ENCODE measurements around the gene RTN4RL1. TPM values are rescaled to one million over a fixed set of nuclear protein-coding genes. Genes with fewer than 3 reads are reported as not detected.

The RTN4RL1 gene
- total and polyA plus RNA-seq, 2 of the 13 experiments (the other 11 are each of a cell fraction or from before 2014, with no cell fraction given) = 0.01 TPM; not detected in 1

DNA sequence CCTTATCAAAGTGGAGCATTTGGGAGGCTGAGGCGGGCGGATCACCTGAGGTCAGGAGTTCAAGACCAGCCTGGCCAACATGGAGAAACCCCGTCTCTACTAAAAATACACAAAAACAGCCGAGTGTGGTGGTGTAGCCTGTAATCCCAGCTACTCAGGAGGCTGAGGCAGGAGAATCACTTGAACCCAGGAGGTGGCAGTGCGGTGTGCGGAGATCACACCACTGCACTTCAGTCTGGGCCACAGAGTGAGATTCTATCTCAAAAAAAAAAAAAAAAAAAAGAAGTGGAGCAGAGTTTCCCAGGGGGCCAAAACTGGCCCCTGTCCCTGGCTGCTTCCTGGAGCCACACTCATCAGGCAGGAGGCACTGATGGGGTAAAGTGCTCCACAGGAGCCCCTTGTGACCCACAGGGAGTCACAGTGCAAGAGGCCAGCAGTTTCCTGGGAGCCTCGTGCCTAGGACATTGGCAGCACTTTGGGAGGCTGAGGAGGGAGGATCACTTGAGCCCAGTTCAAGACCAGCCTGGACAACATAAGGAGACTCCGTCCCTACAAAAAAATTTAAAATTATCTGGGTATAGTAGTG, 44.4 kb downstream of the RTN4RL1 start:
- DNase-seq (ENCODE audit: low spot score) = no peak
- no peak for TF ChIP-seq ZNF768 (CRISPR knock-in tag; IDR thresholded peaks at IDR 0.05)
- no peak for TF ChIP-seq ZMYM2 (CRISPR knock-in tag; IDR thresholded peaks at IDR 0.05)
- no peak for TF ChIP-seq CBX5 (CRISPR knock-in tag; IDR thresholded peaks at IDR 0.05; ENCODE audit: borderline replicate concordance)
- no peak for TF ChIP-seq ZIK1 (CRISPR knock-in tag; IDR thresholded peaks at IDR 0.05; ENCODE audit: borderline replicate concordance, low read depth)
- TF ChIP-seq SRY (CRISPR knock-in tag; IDR thresholded peaks at IDR 0.05) = no peak
- no peak for TF ChIP-seq ZNF550 (CRISPR knock-in tag; IDR thresholded peaks at IDR 0.05; ENCODE audit: borderline replicate concordance)
- no peak for TF ChIP-seq FOXA3 (CRISPR knock-in tag; IDR thresholded peaks at IDR 0.05)
- TF ChIP-seq ZNF619 (CRISPR knock-in tag; IDR thresholded peaks at IDR 0.05) = no peak
- TF ChIP-seq, protein P1, sequence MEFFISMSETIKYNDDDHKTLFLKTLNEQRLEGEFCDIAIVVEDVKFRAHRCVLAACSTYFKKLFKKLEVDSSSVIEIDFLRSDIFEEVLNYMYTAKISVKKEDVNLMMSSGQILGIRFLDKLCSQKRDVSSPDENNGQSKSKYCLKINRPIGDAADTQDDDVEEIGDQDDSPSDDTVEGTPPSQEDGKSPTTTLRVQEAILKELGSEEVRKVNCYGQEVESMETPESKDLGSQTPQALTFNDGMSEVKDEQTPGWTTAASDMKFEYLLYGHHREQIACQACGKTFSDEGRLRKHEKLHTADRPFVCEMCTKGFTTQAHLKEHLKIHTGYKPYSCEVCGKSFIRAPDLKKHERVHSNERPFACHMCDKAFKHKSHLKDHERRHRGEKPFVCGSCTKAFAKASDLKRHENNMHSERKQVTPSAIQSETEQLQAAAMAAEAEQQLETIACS (CRISPR knock-in tag; IDR thresholded peaks at IDR 0.05) = no peak
- no peak for TF ChIP-seq CAMTA2 (CRISPR knock-in tag; IDR thresholded peaks at IDR 0.05; ENCODE audit: borderline replicate concordance)
- no peak for TF ChIP-seq CEBPB (IDR thresholded peaks at IDR 0.05; ENCODE audit: borderline replicate concordance, low read depth, low read length)
- no peak for TF ChIP-seq ZNF775 (CRISPR knock-in tag; IDR thresholded peaks at IDR 0.05; ENCODE audit: borderline replicate concordance)
- ChIA-PET CTCF (ENCODE audit: low intra/inter-chr PET ratio, low total read pairs) (no interaction called here), POLR2A (interaction anchor here (1.0 to 1.2 kb wide), 2 partner anchors 15 to 17 kb away, joined by 3 to 4 read pairs; no protein-coding TSS in a partner anchor)
- Histone ChIP-seq H3K79me2 (ENCODE audit: insufficient read depth, low read length) (no peaks in the 10 kb centered on the region), H3K9ac (ENCODE audit: insufficient read depth, low read depth, low read length) (no peak overlapping the region), H3K4me3 (replicated peaks in 1 of 3; ENCODE audit: insufficient read depth in 1 of 3, low read depth in 2 of 3, low read length in 3 of 3) (no peak overlapping the region), H3K9me3 (ENCODE audit: low read length) (no peaks in the 10 kb centered on the region), H2AFZ (ENCODE audit: low read length) (no peak overlapping the region), H3K4me1 (ENCODE audit: insufficient read depth, low read length) (peaks cover 60% of the 10 kb centered on the region), H3K27me3 (ENCODE audit: control insufficient read depth in 1 of 2, insufficient read depth in 2 of 2, low read length in 2 of 2) (peaks cover 9 to 35% of the 10 kb centered on the region in 2 experiments; a peak in 4 of 5 replicates), H3K36me3 (replicated peaks in 1 of 2; ENCODE audit: control insufficient read depth in 1 of 2, insufficient read depth in 2 of 2, low read length in 2 of 2) (no peaks in the 10 kb centered on the region), H3K4me2 (ENCODE audit: low read depth, low read length) (peak overlapping the region; percentile 2; the same call in 1 of the 2 replicates), H4K20me1 (ENCODE audit: insufficient read depth, low read length) (no peaks in the 10 kb centered on the region), H3K27ac (ENCODE audit: extremely low read length, insufficient read depth, low read length) (no peak overlapping the region)
- 32% methylated on average over 6 of the region's 8 CpGs for WGBS (ENCODE audit: low lambda C conversion rate)
- no peak for FAIRE-seq
- in situ Hi-C loops (cut with HindIII; ENCODE audit: extremely low pct_ligation_motif_present, low pct_unique_long_range_greater_than_20kb) (no loop called here), intact Hi-C loops (cut with micrococcal nuclease; ENCODE audit: unreplicated experiment) (no loop called here)
- ATAC-seq = no peak
- no TSS peak for BruUV-seq (replicated peaks)

All from HepG2 (cell line).